Mononuclear cell (primary cell): Measurements from ENCODE around the gene AK9. TPM values are rescaled to one million over a fixed set of nuclear protein-coding genes. Genes with fewer than 3 reads are reported as not detected.
"Not testable (repeated sequence)": the region's sequence is repeated elsewhere in the genome, so short reads cannot be mapped to it uniquely, and the experiment has no call there.

Experiments used
- H3K27me3 ChIP-seq: 2 replicates; pipeline ENCODE4 v1.6.0; 2011; ENCODE audit warnings: low read length, control low read depth; ENCODE audit not compliant: insufficient read depth
- H3K4me1 ChIP-seq: 2 replicates; pipeline ENCODE4 v1.5.1; 2011; ENCODE audit warnings: mild to moderate bottlenecking, low read length, control low read depth; ENCODE audit not compliant: insufficient read depth
- H3K4me3 ChIP-seq: 2 replicates; pipeline ENCODE4 v1.5.1; 2011; ENCODE audit warnings: mild to moderate bottlenecking, low read length, moderate library complexity
- H3K9me3 ChIP-seq: 2 replicates; pipeline ENCODE4 v1.5.1; 2011; ENCODE audit warnings: low read depth, mild to moderate bottlenecking, control low read depth, low read length
- total RNA-seq: library from RNA; depleted of rRNA; stranded (reverse); fragments of >200 nt; gene quantifications from one replicate; pipeline ENCODE4 v1.2.3, GENCODE V29; 2012

Gene AK9
- 8.8 TPM for total RNA-seq

GRCh38 chr6:109690737-109691621, at the start of gene AK9, which contains the start of gene FIG4:
Gene AK9 (minus strand): TSS chr6:109691202. CDS start chr6:109675745, 15,457 bp downstream.
Gene FIG4 (plus strand): TSS chr6:109691296. CDS start chr6:109691436, 140 bp downstream.
- Histone ChIP-seq H3K9me3 (no peaks in the 10 kb centered on the region), H3K4me1 (peaks cover 39% of the 10 kb centered on the region), H3K4me3 (peak within 1 kb of the TSS; percentile 99), H3K27me3 (no peaks in the 10 kb centered on the region)

- Histone ChIP-seq H3K27me3 (no peaks in the 10 kb centered on the region), H3K9me3 (no peaks in the 10 kb centered on the region), H3K4me3 (no peak overlapping the region), H3K4me1 (no peaks in the 10 kb centered on the region)
Measured at GRCh38 chr6:109740787-109741186, 49.8 kb upstream of the AK9 start.

GRCh38 chr6:109739686-109740085, 48.7 kb upstream of the AK9 start:
- H3K4me3 ChIP-seq = no peak overlapping the region
- no peaks in the 10 kb centered on the region for H3K27me3 ChIP-seq
- no peaks in the 10 kb centered on the region for H3K4me1 ChIP-seq
- no peaks in the 10 kb centered on the region for H3K9me3 ChIP-seq

- H3K4me3 ChIP-seq = no peak overlapping the region
- no peaks in the 10 kb centered on the region for H3K4me1 ChIP-seq
- no peaks in the 10 kb centered on the region for H3K27me3 ChIP-seq
- no peaks in the 10 kb centered on the region for H3K9me3 ChIP-seq
Measured at GRCh38 chr6:109738667-109739066, 47.7 kb upstream of the AK9 start.

- H3K4me3 ChIP-seq = no peak overlapping the region
- no peaks in the 10 kb centered on the region for H3K9me3 ChIP-seq
- H3K4me1 ChIP-seq = no peaks in the 10 kb centered on the region
- H3K27me3 ChIP-seq = no peaks in the 10 kb centered on the region
Measured at GRCh38 chr6:109738255-109738654, 47.3 kb upstream of the AK9 start.

GRCh38 chr6:109736273-109737025, 45.4 kb upstream of the AK9 start:
- Histone ChIP-seq H3K27me3 (no peaks in the 10 kb centered on the region), H3K4me3 (no peak overlapping the region), H3K4me1 (no peaks in the 10 kb centered on the region), H3K9me3 (no peaks in the 10 kb centered on the region)

GRCh38 chr6:109725250-109725649, 34.2 kb upstream of the AK9 start:
- H3K4me3 ChIP-seq, H3K27me3 ChIP-seq, H3K9me3 ChIP-seq: not testable (repeated sequence)

GRCh38 chr6:109722564-109723254, 31.7 kb upstream of the AK9 start:
- Histone ChIP-seq H3K4me3 (no peak overlapping the region), H3K9me3 (no peaks in the 10 kb centered on the region), H3K4me1 (peaks cover 4% of the 10 kb centered on the region), H3K27me3 (no peaks in the 10 kb centered on the region)

More at GRCh38 chr6:109725250-109725649, 34.2 kb upstream of the AK9 start:
- not testable (repeated sequence) for H3K4me1 ChIP-seq

- no peak overlapping the region for H3K4me3 ChIP-seq
- peaks cover 4% of the 10 kb centered on the region for H3K4me1 ChIP-seq
- no peaks in the 10 kb centered on the region for H3K27me3 ChIP-seq
- no peaks in the 10 kb centered on the region for H3K9me3 ChIP-seq
Measured at GRCh38 chr6:109722011-109722410, 31.0 kb upstream of the AK9 start.

- H3K4me3 ChIP-seq = no peak overlapping the region
- H3K4me1 ChIP-seq = peaks cover 4% of the 10 kb centered on the region
- no peaks in the 10 kb centered on the region for H3K27me3 ChIP-seq
- H3K9me3 ChIP-seq = no peaks in the 10 kb centered on the region
Measured at GRCh38 chr6:109720311-109720710, 29.3 kb upstream of the AK9 start.

GRCh38 chr6:109718991-109719390, 28.0 kb upstream of the AK9 start:
- peaks cover 4% of the 10 kb centered on the region for H3K4me1 ChIP-seq
- H3K9me3 ChIP-seq = no peaks in the 10 kb centered on the region
- H3K4me3 ChIP-seq = no peak overlapping the region
- H3K27me3 ChIP-seq = no peaks in the 10 kb centered on the region

GRCh38 chr6:109717971-109718370, 27.0 kb upstream of the AK9 start:
- Histone ChIP-seq H3K4me1 (peaks cover 4% of the 10 kb centered on the region), H3K27me3 (no peaks in the 10 kb centered on the region), H3K9me3 (no peaks in the 10 kb centered on the region), H3K4me3 (no peak overlapping the region)

GRCh38 chr6:109715616-109716015, 24.6 kb upstream of the AK9 start:
- no peaks in the 10 kb centered on the region for H3K9me3 ChIP-seq
- no peak overlapping the region for H3K4me3 ChIP-seq
- H3K27me3 ChIP-seq = no peaks in the 10 kb centered on the region
- peaks cover 4% of the 10 kb centered on the region for H3K4me1 ChIP-seq

- Histone ChIP-seq H3K27me3 (no peaks in the 10 kb centered on the region), H3K4me3 (no peak overlapping the region), H3K4me1 (peaks cover 4% of the 10 kb centered on the region), H3K9me3 (no peaks in the 10 kb centered on the region)
Measured at GRCh38 chr6:109714611-109715010, 23.6 kb upstream of the AK9 start.

GRCh38 chr6:109714166-109714565, 23.2 kb upstream of the AK9 start:
- Histone ChIP-seq H3K9me3 (no peaks in the 10 kb centered on the region), H3K4me1 (peaks cover 4% of the 10 kb centered on the region), H3K27me3 (no peaks in the 10 kb centered on the region), H3K4me3 (no peak overlapping the region)
